Nephron progenitor cell (in vitro differentiated cells): ENCODE results near the gene ADAMTS9.

Experiments used
- DNase-seq: peaks from one replicate; pipeline ENCODE4 v3.0.0; 2021
- H3K27ac Mint-ChIP-seq: 2 replicates; pipeline ENCODE4 v1.8.0; 2021; ENCODE audit warnings: mild to moderate bottlenecking, moderate library complexity, mixed read lengths
- H3K27me3 Mint-ChIP-seq: 2 replicates; pipeline ENCODE4 v1.8.0; 2021; ENCODE audit warnings: mild to moderate bottlenecking, low read depth, mixed read lengths; ENCODE audit not compliant: poor library complexity
- H3K36me3 Mint-ChIP-seq: 2 replicates; pipeline ENCODE4 v1.8.0; 2021; ENCODE audit warnings: low read depth, mixed read lengths
- H3K4me1 Mint-ChIP-seq: 2 replicates; pipeline ENCODE4 v1.8.0; 2021; ENCODE audit warnings: mixed read lengths
- H3K4me3 Mint-ChIP-seq: 2 replicates; pipeline ENCODE4 v1.8.0; 2021; ENCODE audit warnings: mild to moderate bottlenecking, moderate library complexity, mixed read lengths
- H3K9me3 Mint-ChIP-seq: 2 replicates; pipeline ENCODE4 v1.8.0; 2021; ENCODE audit warnings: mild to moderate bottlenecking, moderate library complexity, mixed read lengths
- TF ChIP-seq, protein P1 (sequence below): fragments of 200-600 bp; sonication (generic); IDR thresholded peaks from 2 replicates; pipeline ENCODE4 v1.5.0; 2021; ENCODE audit warnings: antibody characterized with exemption

The ADAMTS9 gene

GRCh38 chr3:64555351-64555750 is 132.4 kb downstream of the ADAMTS9 start:
- H3K9me3 Mint-ChIP-seq = no peaks in the 10 kb centered on the region
- H3K27ac Mint-ChIP-seq = peak overlapping the region; percentile 43
- peaks cover 85% of the 10 kb centered on the region for H3K36me3 Mint-ChIP-seq
- no peak overlapping the region for H3K4me3 Mint-ChIP-seq
- TF ChIP-seq, protein P1, sequence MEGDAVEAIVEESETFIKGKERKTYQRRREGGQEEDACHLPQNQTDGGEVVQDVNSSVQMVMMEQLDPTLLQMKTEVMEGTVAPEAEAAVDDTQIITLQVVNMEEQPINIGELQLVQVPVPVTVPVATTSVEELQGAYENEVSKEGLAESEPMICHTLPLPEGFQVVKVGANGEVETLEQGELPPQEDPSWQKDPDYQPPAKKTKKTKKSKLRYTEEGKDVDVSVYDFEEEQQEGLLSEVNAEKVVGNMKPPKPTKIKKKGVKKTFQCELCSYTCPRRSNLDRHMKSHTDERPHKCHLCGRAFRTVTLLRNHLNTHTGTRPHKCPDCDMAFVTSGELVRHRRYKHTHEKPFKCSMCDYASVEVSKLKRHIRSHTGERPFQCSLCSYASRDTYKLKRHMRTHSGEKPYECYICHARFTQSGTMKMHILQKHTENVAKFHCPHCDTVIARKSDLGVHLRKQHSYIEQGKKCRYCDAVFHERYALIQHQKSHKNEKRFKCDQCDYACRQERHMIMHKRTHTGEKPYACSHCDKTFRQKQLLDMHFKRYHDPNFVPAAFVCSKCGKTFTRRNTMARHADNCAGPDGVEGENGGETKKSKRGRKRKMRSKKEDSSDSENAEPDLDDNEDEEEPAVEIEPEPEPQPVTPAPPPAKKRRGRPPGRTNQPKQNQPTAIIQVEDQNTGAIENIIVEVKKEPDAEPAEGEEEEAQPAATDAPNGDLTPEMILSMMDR = no peak
- peaks cover 21% of the 10 kb centered on the region for H3K4me1 Mint-ChIP-seq
- H3K27me3 Mint-ChIP-seq = peaks cover 5% of the 10 kb centered on the region
- DNase-seq = no peak

DNA sequence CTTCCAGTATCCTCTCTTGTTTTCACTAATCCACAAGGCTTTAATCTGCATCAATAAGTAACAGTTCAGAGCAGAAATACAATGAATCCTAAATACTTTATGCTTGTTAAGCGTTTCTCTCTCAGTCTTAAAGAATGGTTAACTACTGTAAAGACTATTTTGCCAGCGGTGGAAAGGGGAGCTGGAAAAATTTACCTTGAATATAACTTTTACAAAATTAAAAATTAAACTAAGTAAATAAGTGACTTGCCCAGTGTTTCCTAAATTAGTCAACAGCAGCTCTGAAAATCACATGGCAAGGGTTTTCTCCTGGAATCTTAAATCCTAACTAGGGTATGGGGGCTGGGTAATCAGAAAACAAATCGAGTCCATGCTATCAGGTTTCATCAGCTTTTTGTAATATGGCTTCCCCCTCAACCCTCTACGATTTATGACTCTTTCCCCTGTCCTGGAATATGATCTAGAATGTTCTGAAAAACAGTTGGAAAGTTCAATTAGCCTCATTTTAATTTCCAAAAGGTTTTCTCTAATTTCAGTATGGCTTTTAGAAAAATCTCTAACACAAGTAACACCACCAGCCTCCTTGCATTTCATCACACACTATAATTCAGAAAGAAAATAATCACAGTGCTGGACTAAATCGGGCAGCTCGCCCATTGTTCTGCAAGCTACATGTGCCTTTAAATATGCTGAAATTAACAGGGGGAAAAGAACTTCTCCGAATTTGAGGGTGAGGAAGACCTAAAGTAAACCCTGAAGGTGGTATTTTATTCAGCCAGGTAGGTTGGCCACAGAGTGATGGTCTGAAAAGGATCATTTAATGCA is 133.5 kb downstream of the ADAMTS9 start:
- Mint-ChIP-seq H3K4me1 (peaks cover 14% of the 10 kb centered on the region), H3K4me3 (no peak overlapping the region), H3K9me3 (no peaks in the 10 kb centered on the region), H3K27me3 (peaks cover 5% of the 10 kb centered on the region), H3K27ac (no peak overlapping the region), H3K36me3 (peaks cover 86% of the 10 kb centered on the region)
- DNase-seq = no peak
- TF ChIP-seq, protein P1 = no peak

- H3K4me1 Mint-ChIP-seq = peaks cover 19% of the 10 kb centered on the region
- H3K27me3 Mint-ChIP-seq = peaks cover 5% of the 10 kb centered on the region
- no peak overlapping the region for H3K4me3 Mint-ChIP-seq
- no peaks in the 10 kb centered on the region for H3K9me3 Mint-ChIP-seq
- no peak overlapping the region for H3K27ac Mint-ChIP-seq
- TF ChIP-seq, protein P1 = no peak
- H3K36me3 Mint-ChIP-seq = peaks cover 77% of the 10 kb centered on the region
- DNase-seq = no peak
Observed at GRCh38 chr3:64552966-64553365, 134.8 kb downstream of the ADAMTS9 start.

- H3K4me3 Mint-ChIP-seq = no peak overlapping the region
- DNase-seq = no peak
- TF ChIP-seq, protein P1 = no peak
- peaks cover 5% of the 10 kb centered on the region for H3K27me3 Mint-ChIP-seq
- no peaks in the 10 kb centered on the region for H3K9me3 Mint-ChIP-seq
- H3K4me1 Mint-ChIP-seq = peaks cover 26% of the 10 kb centered on the region
- no peak overlapping the region for H3K27ac Mint-ChIP-seq
- H3K36me3 Mint-ChIP-seq = peaks cover 72% of the 10 kb centered on the region
Observed at GRCh38 chr3:64552160-64552559, 135.6 kb downstream of the ADAMTS9 start.

- H3K27ac Mint-ChIP-seq = no peak overlapping the region
- H3K4me3 Mint-ChIP-seq = no peak overlapping the region
- TF ChIP-seq, protein P1 = no peak
- peaks cover 31% of the 10 kb centered on the region for H3K4me1 Mint-ChIP-seq
- H3K9me3 Mint-ChIP-seq = no peaks in the 10 kb centered on the region
- DNase-seq = no peak
- peaks cover 70% of the 10 kb centered on the region for H3K36me3 Mint-ChIP-seq
- H3K27me3 Mint-ChIP-seq = peaks cover 5% of the 10 kb centered on the region
Observed at GRCh38 chr3:64551697-64552096, 136.1 kb downstream of the ADAMTS9 start.

GRCh38 chr3:64550745-64551144 is 137.1 kb downstream of the ADAMTS9 start:
- H3K4me3 Mint-ChIP-seq = no peak overlapping the region
- TF ChIP-seq, protein P1 = no peak
- no peak for DNase-seq
- H3K27me3 Mint-ChIP-seq = peaks cover 5% of the 10 kb centered on the region
- H3K9me3 Mint-ChIP-seq = no peaks in the 10 kb centered on the region
- H3K27ac Mint-ChIP-seq = no peak overlapping the region
- peaks cover 69% of the 10 kb centered on the region for H3K36me3 Mint-ChIP-seq
- peaks cover 36% of the 10 kb centered on the region for H3K4me1 Mint-ChIP-seq
